SKM-1 (cell line): Measurements from ENCODE around the gene CEMIP.
A peak's percentile ranks its signal among the peaks of the same experiment; 100 is the strongest.

Source experiments
- DNase-seq: peaks from one replicate; lab custom pipeline; 2025; ENCODE audit not compliant: unreplicated experiment; lab: John Stamatoyannopoulos, UW

CEMIP gene

GRCh38 chr15:80785335-80785734 is 6.2 kb downstream of the CEMIP start:
- DNase-seq = no peak

GRCh38 chr15:80785811-80786354 is 6.7 kb downstream of the CEMIP start:
- no peak for DNase-seq

- no peak for DNase-seq
These were observed 8.1 kb downstream of the CEMIP start for GRCh38 chr15:80787316-80787715.

- DNase-seq = no peak
These were observed 9.4 kb downstream of the CEMIP start for GRCh38 chr15:80788536-80788935.

GRCh38 chr15:80789296-80789695 is 10.1 kb downstream of the CEMIP start:
- DNase-seq = peak; percentile 26

- peak; percentile 6 for DNase-seq
These were observed 10.6 kb downstream of the CEMIP start for GRCh38 chr15:80789796-80790195.

GRCh38 chr15:80790236-80790635 is 11.1 kb downstream of the CEMIP start:
- no peak for DNase-seq

GRCh38 chr15:80791004-80791403 is 11.8 kb downstream of the CEMIP start:
- no peak for DNase-seq

GRCh38 chr15:80796407-80796806 is 17.2 kb downstream of the CEMIP start:
- DNase-seq = no peak

- DNase-seq = no peak
These were observed 19.7 kb downstream of the CEMIP start for GRCh38 chr15:80798911-80799310.

GRCh38 chr15:80800067-80800466 is 20.9 kb downstream of the CEMIP start:
- DNase-seq = no peak

- DNase-seq = no peak
These were observed 22.9 kb downstream of the CEMIP start for GRCh38 chr15:80801891-80802680.

GRCh38 chr15:80803580-80804525 is 24.7 kb downstream of the CEMIP start:
- DNase-seq = no peak

- no peak for DNase-seq
These were observed 25.9 kb downstream of the CEMIP start for GRCh38 chr15:80804970-80805495.

- no peak for DNase-seq
These were observed 32.7 kb downstream of the CEMIP start for GRCh38 chr15:80811781-80812315.

GRCh38 chr15:80815106-80815505 is 35.9 kb downstream of the CEMIP start:
- no peak for DNase-seq

GRCh38 chr15:80816049-80816653 is 37.0 kb downstream of the CEMIP start:
- DNase-seq = no peak

- no peak for DNase-seq
These were observed 37.8 kb downstream of the CEMIP start for GRCh38 chr15:80816936-80817335.

- DNase-seq = no peak
These were observed 38.7 kb downstream of the CEMIP start for GRCh38 chr15:80817901-80818300.

- DNase-seq = no peak
These were observed 39.8 kb downstream of the CEMIP start for GRCh38 chr15:80819001-80819400.

- DNase-seq = no peak
These were observed 40.9 kb downstream of the CEMIP start for GRCh38 chr15:80820092-80820491.
